GM10266 (cell line): Measurements from ENCODE around the gene DOK7.

ENCODE experiments used
- DNase-seq: peaks from one replicate; pipeline ENCODE4 v3.0.0; 2012; ENCODE audit errors: extremely low spot score
- CTCF ChIP-seq: IDR thresholded peaks from 2 replicates; pipeline ENCODE4 v1.5.1; 2012; ENCODE audit warnings: mild to moderate bottlenecking, low read depth; ENCODE audit not compliant: control insufficient read depth, insufficient read depth; ENCODE audit errors: missing control alignments

DOK7 gene

GRCh38 chr4:3417448-3417847 is 45.7 kb upstream of the DOK7 start:
- DNase-seq: no peak

GRCh38 chr4:3418029-3418762 is 44.9 kb upstream of the DOK7 start:
- DNase-seq: no peak
- no peak for TF ChIP-seq CTCF

More at GRCh38 chr4:3417448-3417847, 45.7 kb upstream of the DOK7 start:
- TF ChIP-seq CTCF: no peak

- DNase-seq: no peak
- no peak for TF ChIP-seq CTCF
Observed at GRCh38 chr4:3419836-3420605, 43.1 kb upstream of the DOK7 start.

GRCh38 chr4:3420606-3420955 is 42.5 kb upstream of the DOK7 start:
- DNase-seq: no peak
- no peak for TF ChIP-seq CTCF

GRCh38 chr4:3420956-3421355 is 42.1 kb upstream of the DOK7 start:
- DNase-seq: no peak
- no peak for TF ChIP-seq CTCF

GRCh38 chr4:3421470-3421869 is 41.6 kb upstream of the DOK7 start:
- no peak for DNase-seq

More at GRCh38 chr4:3421470-3421869, 41.6 kb upstream of the DOK7 start:
- no peak for TF ChIP-seq CTCF
